ENCODE data around the gene ADAMTSL4. TPM values are rescaled to one million over a fixed set of nuclear protein-coding genes. Genes with fewer than 3 reads are reported as not detected.

The ADAMTSL4 gene
- total RNA-seq (ENCODE audit: low replicate concordance), result 12.5 and 24.6 TPM in 2 replicates
- long read RNA-seq, partial matches to known transcripts, result 0 of 1 reads
- long read RNA-seq, other reads (novel, unspliced or antisense), result 1 of 1 reads

DNA sequence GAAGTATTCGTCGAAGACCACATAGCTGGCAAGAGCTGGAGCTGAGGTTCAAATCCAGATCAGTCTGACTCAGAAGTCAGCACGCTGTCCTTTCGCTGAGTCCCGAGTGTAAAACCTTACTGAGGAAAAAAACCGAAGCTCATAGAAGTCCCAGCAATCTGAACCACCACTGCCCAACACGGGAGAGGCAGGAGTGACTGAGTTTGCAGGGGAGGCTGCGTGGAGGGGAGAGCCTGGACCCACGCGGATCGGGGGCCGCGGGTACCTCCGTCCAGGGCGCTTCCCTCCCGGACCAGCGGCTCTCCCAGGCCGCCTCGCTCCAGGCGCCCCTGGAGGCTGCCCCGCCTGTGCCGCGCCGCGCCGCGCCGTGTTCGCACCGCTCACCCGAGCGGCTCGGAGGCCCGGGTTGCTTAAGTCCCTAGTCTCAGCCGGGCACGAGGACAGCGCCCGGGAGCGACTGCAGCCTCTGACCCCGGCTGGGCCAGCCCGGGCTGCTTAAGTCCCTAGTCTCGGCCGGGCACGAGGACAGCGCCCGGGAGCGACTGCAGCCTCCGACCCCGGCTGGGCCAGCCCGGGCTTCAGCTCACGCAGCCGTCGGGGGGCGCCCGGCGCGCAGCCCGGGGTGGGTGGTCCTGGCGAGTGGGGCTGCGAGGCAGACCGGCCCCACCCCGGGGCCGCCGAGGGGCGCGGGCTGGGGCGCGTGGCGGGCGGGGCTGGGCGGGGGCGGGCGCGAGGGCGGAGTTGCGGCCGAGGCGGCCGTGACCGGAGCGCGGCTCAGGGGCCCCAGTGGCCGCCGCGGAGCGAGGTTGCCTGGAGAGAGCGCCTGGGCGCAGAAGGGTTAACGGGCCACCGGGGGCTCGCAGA, at the start of gene ADAMTSL4:
ADAMTSL4 (plus strand) TSS at position 777 of the 864 bp plus-strand sequence. CDS start 2,881 bp downstream, outside the sequence.
- H3K9me3 Mint-ChIP-seq, result no peaks in the 10 kb centered on the region
- peaks cover 31% of the 10 kb centered on the region for H3K4me1 Mint-ChIP-seq (ENCODE audit: unreplicated experiment)
- DNase-seq (ENCODE audit: extremely low spot score, unreplicated experiment), result no peak
- H3K4me3 Mint-ChIP-seq, result peak within 1 kb of the TSS; percentile 89
- TF ChIP-seq, protein P1, sequence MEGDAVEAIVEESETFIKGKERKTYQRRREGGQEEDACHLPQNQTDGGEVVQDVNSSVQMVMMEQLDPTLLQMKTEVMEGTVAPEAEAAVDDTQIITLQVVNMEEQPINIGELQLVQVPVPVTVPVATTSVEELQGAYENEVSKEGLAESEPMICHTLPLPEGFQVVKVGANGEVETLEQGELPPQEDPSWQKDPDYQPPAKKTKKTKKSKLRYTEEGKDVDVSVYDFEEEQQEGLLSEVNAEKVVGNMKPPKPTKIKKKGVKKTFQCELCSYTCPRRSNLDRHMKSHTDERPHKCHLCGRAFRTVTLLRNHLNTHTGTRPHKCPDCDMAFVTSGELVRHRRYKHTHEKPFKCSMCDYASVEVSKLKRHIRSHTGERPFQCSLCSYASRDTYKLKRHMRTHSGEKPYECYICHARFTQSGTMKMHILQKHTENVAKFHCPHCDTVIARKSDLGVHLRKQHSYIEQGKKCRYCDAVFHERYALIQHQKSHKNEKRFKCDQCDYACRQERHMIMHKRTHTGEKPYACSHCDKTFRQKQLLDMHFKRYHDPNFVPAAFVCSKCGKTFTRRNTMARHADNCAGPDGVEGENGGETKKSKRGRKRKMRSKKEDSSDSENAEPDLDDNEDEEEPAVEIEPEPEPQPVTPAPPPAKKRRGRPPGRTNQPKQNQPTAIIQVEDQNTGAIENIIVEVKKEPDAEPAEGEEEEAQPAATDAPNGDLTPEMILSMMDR (conservative IDR thresholded peaks at IDR 0.05), result peak; percentile 46
- peaks cover 4% of the 10 kb centered on the region for H3K27me3 Mint-ChIP-seq
- H3K27ac Mint-ChIP-seq, result peak within 1 kb of the TSS; percentile 87
- H3K36me3 Mint-ChIP-seq, result no peaks in the 10 kb centered on the region

DNA sequence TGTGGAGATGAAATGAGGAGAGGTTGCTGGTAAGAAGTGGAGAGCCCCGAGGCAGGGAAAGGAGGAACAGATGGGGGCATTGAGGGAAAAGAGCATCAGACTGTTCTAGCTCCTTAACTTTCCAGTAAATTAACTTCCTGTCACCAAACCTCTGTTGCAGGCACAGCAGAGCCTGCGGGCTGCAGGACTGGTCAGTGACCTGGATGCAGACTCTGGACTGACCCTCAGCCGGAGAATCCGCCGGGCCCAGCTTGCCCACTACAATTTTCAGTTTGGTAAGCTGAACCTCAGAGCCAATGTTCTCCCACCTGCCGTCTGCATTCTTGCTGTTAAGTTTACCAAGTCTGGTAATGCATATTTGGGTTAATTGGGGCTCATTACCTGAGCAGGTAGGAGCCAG, 43.8 kb upstream of the ADAMTSL4 start:
- Mint-ChIP-seq H3K36me3 (peaks cover 30% of the 10 kb centered on the region), H3K27ac (no peak overlapping the region), H3K27me3 (no peaks in the 10 kb centered on the region), H3K4me3 (no peak overlapping the region), H3K9me3 (no peaks in the 10 kb centered on the region), H3K4me1 (ENCODE audit: unreplicated experiment) (peaks cover 25% of the 10 kb centered on the region)
- TF ChIP-seq, protein P1 (conservative IDR thresholded peaks at IDR 0.05), result no peak
- no peak for DNase-seq (ENCODE audit: extremely low spot score, unreplicated experiment)

- Mint-ChIP-seq H3K4me3 (peak within 1 kb of the TSS; percentile 46), H3K27ac (peak within 1 kb of the TSS; percentile 77), H3K4me1 (ENCODE audit: unreplicated experiment) (peaks cover 25% of the 10 kb centered on the region), H3K27me3 (no peaks in the 10 kb centered on the region), H3K36me3 (peaks cover 31% of the 10 kb centered on the region), H3K9me3 (no peaks in the 10 kb centered on the region)
- TF ChIP-seq, protein P1 (conservative IDR thresholded peaks at IDR 0.05), result no peak
- no peak for DNase-seq (ENCODE audit: extremely low spot score, unreplicated experiment)
These were observed 41.0 kb upstream of the ADAMTSL4 start, which contains the start of gene ECM1 for GRCh38 chr1:150507912-150508864. ECM1 (plus strand) TSS chr1:150508109; CDS start chr1:150508210, 101 bp downstream.

DNA sequence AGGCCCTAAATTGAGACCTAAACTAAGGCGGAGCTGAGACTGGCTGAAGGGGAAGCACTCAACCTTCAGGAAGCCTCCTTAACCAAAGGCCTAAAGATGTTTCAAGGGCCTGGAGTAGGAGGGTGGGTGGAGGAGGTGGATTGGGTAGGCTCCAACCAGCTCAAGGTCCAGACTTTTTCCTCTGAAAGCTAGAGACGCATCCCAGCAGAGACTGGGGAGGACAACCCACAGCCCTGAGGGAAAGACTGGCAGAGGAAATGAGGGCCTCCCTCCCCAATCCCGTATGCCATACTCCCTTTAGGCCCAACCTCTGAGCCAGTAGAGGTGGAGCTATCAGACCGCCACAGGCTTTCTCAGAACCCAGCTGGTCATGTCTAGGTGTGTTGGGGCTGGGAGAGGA, 40.2 kb upstream of the ADAMTSL4 start:
- Mint-ChIP-seq H3K27ac (peak overlapping the region; percentile 41), H3K27me3 (no peaks in the 10 kb centered on the region)

GRCh38 chr1:150511551-150511950, 37.7 kb upstream of the ADAMTSL4 start:
- Mint-ChIP-seq H3K4me3 (peak overlapping the region; percentile 40), H3K27me3 (no peaks in the 10 kb centered on the region), H3K4me1 (ENCODE audit: unreplicated experiment) (peaks cover 28% of the 10 kb centered on the region), H3K36me3 (peaks cover 28% of the 10 kb centered on the region), H3K27ac (no peak overlapping the region), H3K9me3 (no peaks in the 10 kb centered on the region)
- DNase-seq (ENCODE audit: extremely low spot score, unreplicated experiment), result no peak
- TF ChIP-seq, protein P1 (conservative IDR thresholded peaks at IDR 0.05), result no peak

More for the DNA sequence above, 40.2 kb upstream of the ADAMTSL4 start:
- DNase-seq (ENCODE audit: extremely low spot score, unreplicated experiment), result no peak
- TF ChIP-seq, protein P1 (conservative IDR thresholded peaks at IDR 0.05), result no peak
- Mint-ChIP-seq H3K4me1 (ENCODE audit: unreplicated experiment) (peaks cover 30% of the 10 kb centered on the region), H3K9me3 (no peaks in the 10 kb centered on the region), H3K4me3 (no peak overlapping the region), H3K36me3 (peaks cover 34% of the 10 kb centered on the region)
